Keratinocyte (primary cell): ENCODE data around the gene WASF3. TPM values are rescaled to one million over a fixed set of nuclear protein-coding genes. Genes with fewer than 3 reads are reported as not detected.

Experiments
- DNase-seq: peaks from one replicate; pipeline ENCODE4 v3.0.0-alpha.2; 2011; ENCODE audit warnings: low read depth, missing footprints, low spot score
- FAIRE-seq: peaks from 2 replicates; lab custom pipeline; 2011; peaks lifted over from hg19 to GRCh38; lab: Jason Lieb, UNC
- H2AFZ ChIP-seq: 2 replicates; pipeline ENCODE4 v1.6.0; 2012; ENCODE audit warnings: low read length, control low read depth, inconsistent platforms; ENCODE audit not compliant: control insufficient read depth
- H3K27ac ChIP-seq: 2 replicates; pipeline ENCODE4 v1.5.1; 2011; ENCODE audit warnings: low read length; ENCODE audit not compliant: control insufficient read depth, insufficient read depth
- H3K27me3 ChIP-seq: 3 replicates; pipeline ENCODE4 v1.6.0; 2011; ENCODE audit warnings: low read length; ENCODE audit not compliant: control insufficient read depth, insufficient read depth; ENCODE audit errors: extremely low read depth
- H3K36me3 ChIP-seq, 2 experiments: 2 replicates in 1 of 2; 3 replicates in 1 of 2; pipeline ENCODE4 v1.5.1; 2011; ENCODE audit warnings: low read length in 2 of 2, mild to moderate bottlenecking in 1 of 2; ENCODE audit not compliant: control insufficient read depth in 2 of 2, insufficient read depth in 2 of 2; ENCODE audit errors: extremely low read depth in 1 of 2
- H3K4me1 ChIP-seq: 3 replicates; pipeline ENCODE4 v1.5.1; 2011; ENCODE audit warnings: low read length; ENCODE audit not compliant: control insufficient read depth, insufficient read depth; ENCODE audit errors: extremely low read depth
- H3K4me2 ChIP-seq: 3 replicates; pipeline ENCODE4 v1.6.0; 2011; ENCODE audit warnings: low read depth, low read length; ENCODE audit not compliant: control insufficient read depth, insufficient read depth; ENCODE audit errors: extremely low read depth
- H3K4me3 ChIP-seq, 3 experiments: fragments of 200-600 bp in 1 of 3; sonication (generic) in 1 of 3; 2 replicates in 2 of 3; 3 replicates in 1 of 3; pipeline ENCODE4 v1.5.1; 2011 to 2016; ENCODE audit warnings: low read length in 3 of 3, mild to moderate bottlenecking in 3 of 3, control low read depth in 2 of 3, inconsistent platforms in 1 of 3, low read depth in 1 of 3, mixed read lengths in 1 of 3, mixed run types in 1 of 3, moderate library complexity in 1 of 3; ENCODE audit not compliant: control insufficient read depth in 2 of 3, insufficient read depth in 2 of 3; ENCODE audit errors: extremely low read depth in 1 of 3
- H3K79me2 ChIP-seq: 2 replicates; pipeline ENCODE4 v1.6.0; 2012; ENCODE audit warnings: low read length; ENCODE audit not compliant: control insufficient read depth, insufficient read depth
- H3K9ac ChIP-seq: 3 replicates; pipeline ENCODE4 v1.6.0; 2011; ENCODE audit warnings: low read length; ENCODE audit not compliant: control insufficient read depth, insufficient read depth; ENCODE audit errors: extremely low read depth
- H3K9me1 ChIP-seq: 3 replicates; pipeline ENCODE4 v1.6.0; 2011; ENCODE audit warnings: low read length; ENCODE audit not compliant: control insufficient read depth, insufficient read depth; ENCODE audit errors: extremely low read depth
- H3K9me3 ChIP-seq: 2 replicates; pipeline ENCODE4 v1.5.1; 2012; ENCODE audit warnings: low read depth, low read length; ENCODE audit not compliant: control insufficient read depth
- H4K20me1 ChIP-seq: 3 replicates; pipeline ENCODE4 v1.6.0; 2011; ENCODE audit warnings: low read length; ENCODE audit not compliant: control insufficient read depth, insufficient read depth; ENCODE audit errors: extremely low read depth
- CTCF ChIP-seq, 3 experiments: IDR thresholded peaks in 1 of 3; conservative IDR thresholded peaks in 1 of 3; optimal IDR thresholded peaks in 1 of 3; 2 replicates in 2 of 3; 3 replicates in 1 of 3; pipeline versions ENCODE3 to v1.5.1; 2011; ENCODE audit warnings: low read length in 3 of 3, mild to moderate bottlenecking in 3 of 3, moderate library complexity in 2 of 3, control low read depth in 1 of 3, inconsistent platforms in 1 of 3; ENCODE audit not compliant: insufficient read depth in 2 of 3; ENCODE audit errors: extremely low read depth in 1 of 3
- EZH2 ChIP-seq: IDR thresholded peaks from one replicate; pipeline ENCODE4 v1.6.1; 2012; ENCODE audit warnings: inconsistent platforms, mild to moderate bottlenecking, low read length, moderate library complexity
- dilution Hi-C: fragments of 300-500 bp; cut with MboI; formaldehyde crosslinking; loops from one replicate; pipeline ENCODE4 v1.7.0; 2020; ENCODE audit warnings: low sequenced_read_pairs; ENCODE audit not compliant: extremely low pct_ligation_motif_present
- polyA plus RNA-seq, 5 experiments: library from polyadenylated mRNA; depleted of rRNA in 3 of 5; stranded (reverse) in 3 of 5; stranded (forward) in 1 of 5; unstranded in 1 of 5; fragments of >200 nt; gene quantifications; 1 replicate in 1 of 5; 2 replicates in 3 of 5; 3 replicates in 1 of 5; pipeline versions ENCODE4 v1.2.1 to v1.2.3, GENCODE V29; 2011 to 2012; ENCODE audit warnings: missing spikeins in 2 of 5, low read depth in 1 of 5, low replicate concordance in 1 of 5

Gene WASF3
- polyA plus RNA-seq, 1 donor (not counting 4 experiments of a cell fraction or from before 2014, with no cell fraction given), result 6.3 TPM

GRCh38 chr13:26653310-26653709, 95.8 kb downstream of the WASF3 start:
- DNase-seq, result no peak
- no peaks in the 10 kb centered on the region for H3K9me1 ChIP-seq
- no peak overlapping the region for H3K4me2 ChIP-seq
- no peaks in the 10 kb centered on the region for H3K79me2 ChIP-seq
- no peak overlapping the region for H3K27ac ChIP-seq
- no peak overlapping the region for H3K4me3 ChIP-seq
- dilution Hi-C loops, result no loop called here
- H2AFZ ChIP-seq, result no peak overlapping the region
- no peaks in the 10 kb centered on the region for H3K4me1 ChIP-seq
- FAIRE-seq, result no peak
- no peak for TF ChIP-seq EZH2
- TF ChIP-seq CTCF (optimal IDR thresholded peaks at IDR 0.05 in 1 of 3, IDR thresholded peaks at IDR 0.05 in 1 of 3, conservative IDR thresholded peaks at IDR 0.05 in 1 of 3; ENCODE audit: extremely low read depth in 1 of 3, insufficient read depth in 2 of 3, low read length in 3 of 3), result no peak
- no peaks in the 10 kb centered on the region for H3K27me3 ChIP-seq
- no peak overlapping the region for H3K9ac ChIP-seq
- no peaks in the 10 kb centered on the region for H4K20me1 ChIP-seq
- H3K36me3 ChIP-seq, result peaks cover 0 to 2% of the 10 kb centered on the region in 2 experiments
- H3K9me3 ChIP-seq, result peaks cover 2% of the 10 kb centered on the region

GRCh38 chr13:26653842-26654241, 96.4 kb downstream of the WASF3 start:
- no peaks in the 10 kb centered on the region for H3K4me1 ChIP-seq
- no peak for TF ChIP-seq EZH2
- no peak for TF ChIP-seq CTCF (optimal IDR thresholded peaks at IDR 0.05 in 1 of 3, IDR thresholded peaks at IDR 0.05 in 1 of 3, conservative IDR thresholded peaks at IDR 0.05 in 1 of 3; ENCODE audit: extremely low read depth in 1 of 3, insufficient read depth in 2 of 3, low read length in 3 of 3)
- H2AFZ ChIP-seq, result no peak overlapping the region
- dilution Hi-C loops, result no loop called here
- no peak overlapping the region for H3K4me2 ChIP-seq
- no peak for DNase-seq
- H3K4me3 ChIP-seq, result no peak overlapping the region
- no peaks in the 10 kb centered on the region for H3K27me3 ChIP-seq
- H3K36me3 ChIP-seq, result peaks cover 0 to 2% of the 10 kb centered on the region in 2 experiments
- no peak for FAIRE-seq
- peaks cover 2% of the 10 kb centered on the region for H3K9me3 ChIP-seq
- no peaks in the 10 kb centered on the region for H3K9me1 ChIP-seq
- no peaks in the 10 kb centered on the region for H3K79me2 ChIP-seq
- H4K20me1 ChIP-seq, result no peaks in the 10 kb centered on the region
- H3K9ac ChIP-seq, result no peak overlapping the region
- H3K27ac ChIP-seq, result no peak overlapping the region
